ACHN (cell line): ENCODE data around the gene SERPINA1.

Source experiments
- DNase-seq: peaks from one replicate; pipeline ENCODE4 v3.0.0-alpha.2; 2015
- in situ Hi-C: cut with HindIII; loops from 2 replicates; pipeline ENCODE4 v1.10.0; 2017; ENCODE audit warnings: low sequenced_read_pairs, low pct_ligation_motif_present, low pct_unique_long_range_greater_than_20kb

The SERPINA1 gene

DNA sequence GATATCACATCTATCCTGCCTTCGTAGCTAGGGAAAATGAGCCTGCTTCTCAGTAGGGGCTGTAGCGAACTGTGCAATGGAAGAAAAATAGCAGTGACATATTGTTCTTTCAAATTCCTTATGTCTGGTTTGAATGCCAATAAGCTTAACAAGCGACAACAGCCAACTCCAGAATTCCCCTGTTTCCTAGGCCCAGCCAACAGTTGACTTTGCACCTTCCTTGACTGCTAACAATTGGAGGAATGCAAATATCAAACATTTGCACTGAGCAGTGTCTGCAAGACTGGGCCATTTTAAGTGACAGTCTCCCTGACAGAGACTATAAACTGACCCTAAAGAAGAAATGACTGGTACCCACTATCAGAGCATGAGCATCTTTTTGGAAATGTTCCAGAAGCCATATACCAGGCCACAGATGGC lies 12.0 kb upstream of the SERPINA1 start:
- in situ Hi-C loops: no loop called here
- DNase-seq: no peak

DNA sequence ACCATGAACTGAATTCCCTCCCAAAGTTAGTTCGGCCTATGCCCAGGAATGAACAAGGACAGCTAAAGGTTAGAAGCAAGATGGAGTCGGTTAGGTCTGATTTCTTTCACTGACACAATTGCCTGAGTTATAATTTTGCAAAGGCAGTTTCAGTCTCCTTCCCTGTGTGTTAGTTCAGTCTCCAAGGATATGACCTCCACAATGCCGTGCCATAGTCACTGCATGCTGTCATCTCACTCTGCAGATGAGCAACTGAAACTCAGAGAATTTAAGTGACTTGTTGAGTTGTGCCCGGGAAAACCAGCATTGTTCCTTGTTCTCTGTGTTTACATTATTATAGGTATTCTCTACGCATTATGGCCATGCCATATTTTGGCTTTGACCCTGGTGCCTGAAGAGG lies 10.1 kb upstream of the SERPINA1 start:
- in situ Hi-C loops: no loop called here
- no peak for DNase-seq

DNA sequence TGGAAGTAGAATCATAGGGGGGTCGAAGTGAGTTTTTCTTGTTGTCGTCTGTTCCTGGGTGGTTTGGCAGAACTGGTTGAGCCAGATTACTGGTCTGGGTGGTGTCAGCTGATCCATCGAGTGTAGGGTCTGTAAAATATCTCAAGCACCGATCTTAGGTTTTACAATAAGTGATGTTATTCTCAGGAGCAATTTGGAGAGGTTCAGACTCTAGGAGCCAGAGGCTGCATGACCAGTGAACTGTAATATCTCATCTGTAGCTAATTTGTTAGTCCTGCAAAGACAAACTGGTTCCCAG lies 9.7 kb upstream of the SERPINA1 start:
- no peak for DNase-seq
- in situ Hi-C loops: no loop called here

DNA sequence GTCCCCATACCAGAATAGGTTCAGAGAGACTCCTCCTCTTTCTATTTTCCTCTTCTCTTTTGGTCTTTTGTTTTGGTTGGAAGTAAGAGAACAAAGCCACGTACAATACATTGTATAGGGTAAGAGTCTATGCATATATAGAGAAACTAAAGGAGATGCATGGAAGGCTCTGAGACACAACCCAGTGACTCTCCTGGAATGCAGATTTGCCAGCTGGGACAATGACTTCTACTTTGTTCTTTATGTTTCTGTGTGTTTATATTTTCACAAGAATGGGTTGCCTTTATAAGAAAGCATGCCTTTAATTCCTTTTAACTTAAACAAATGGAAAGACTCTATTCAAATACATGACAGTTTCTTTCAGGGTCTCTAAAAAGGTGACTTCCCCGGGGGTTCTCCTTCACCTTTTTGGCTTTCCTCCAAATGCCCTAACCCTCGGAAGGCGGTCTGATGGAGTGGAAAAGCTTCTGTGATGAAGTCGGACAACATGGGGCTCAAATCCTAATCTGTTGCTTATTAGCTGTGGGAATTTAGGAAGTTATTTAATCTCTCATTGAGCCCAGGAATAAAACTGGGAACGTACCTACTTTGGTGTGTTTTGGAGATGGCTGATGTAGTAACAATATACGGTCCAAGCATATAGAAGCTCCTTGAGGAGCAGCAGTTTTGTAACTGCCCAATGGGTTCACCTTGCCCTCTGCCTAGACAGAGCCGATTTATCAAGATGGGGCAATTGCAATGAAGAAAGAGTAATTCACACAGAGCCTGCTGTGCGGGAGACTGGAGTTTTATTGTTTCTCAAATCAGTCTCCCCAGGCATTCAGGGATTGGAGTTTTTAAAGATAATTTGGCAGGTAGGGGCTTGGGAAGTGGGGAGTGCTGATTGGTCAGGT lies 9.1 kb upstream of the SERPINA1 start:
- in situ Hi-C loops: no loop called here
- DNase-seq: no peak

DNA sequence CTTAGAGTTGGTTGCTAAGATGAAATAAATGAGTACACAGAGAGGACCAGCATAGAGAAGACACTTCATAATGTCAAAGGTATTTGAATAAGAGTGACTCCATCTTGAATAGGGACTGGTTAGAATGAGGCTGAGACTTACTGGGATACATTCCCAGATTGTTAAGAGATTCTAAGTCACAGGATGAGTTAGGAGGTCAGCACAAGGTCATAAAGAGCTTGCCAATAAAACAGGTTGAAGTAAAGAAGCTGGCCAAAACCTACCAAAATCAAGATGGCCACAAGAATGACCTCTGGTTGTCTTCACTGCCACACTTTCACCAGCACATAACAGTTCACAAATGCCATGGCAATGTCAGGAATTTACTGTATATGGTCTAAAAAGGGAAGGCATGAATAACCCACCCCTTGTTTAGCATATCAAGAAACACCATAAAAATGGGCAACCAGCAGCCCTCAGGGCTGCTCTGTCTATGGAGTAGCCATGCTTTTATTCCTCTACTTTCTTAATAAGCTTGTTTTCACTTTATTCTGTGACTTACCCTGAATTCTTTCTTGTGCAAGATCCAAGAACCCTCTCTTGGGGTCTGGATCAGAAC lies 8.3 kb upstream of the SERPINA1 start:
- DNase-seq: no peak
- in situ Hi-C loops: no loop called here

DNA sequence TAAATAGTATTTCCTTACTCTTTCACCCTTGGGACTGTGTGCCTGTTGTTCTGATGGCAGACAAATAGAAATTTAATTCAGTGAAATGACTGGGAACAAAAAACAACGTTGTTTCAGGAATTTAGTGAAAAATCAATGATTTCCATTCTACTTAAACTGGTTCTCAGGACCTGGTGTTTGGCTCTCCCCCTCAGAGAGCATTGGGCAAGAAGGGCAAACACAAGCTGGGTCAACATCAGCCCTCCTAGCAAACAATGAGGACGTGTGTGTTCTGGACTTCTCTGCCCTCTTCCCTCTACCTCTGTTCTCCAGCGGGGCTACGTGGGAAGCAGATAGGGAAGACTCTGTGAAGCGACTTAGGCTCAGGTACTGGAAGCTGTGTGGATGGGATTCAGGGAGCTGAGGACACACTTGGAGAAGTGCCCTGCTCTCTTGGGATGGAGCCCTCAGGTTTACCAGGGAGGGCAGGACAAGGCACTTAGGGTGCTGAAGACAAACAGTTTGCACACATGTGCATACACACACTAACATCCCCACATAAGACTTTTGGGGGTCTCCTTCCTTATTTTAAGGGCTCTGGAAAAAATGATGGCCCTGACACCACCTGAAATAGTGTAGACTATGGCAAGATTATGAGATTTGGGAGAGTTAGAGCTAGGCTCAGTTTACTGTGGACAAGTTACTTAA lies 7.6 kb upstream of the SERPINA1 start:
- in situ Hi-C loops: no loop called here
- DNase-seq: no peak

DNA sequence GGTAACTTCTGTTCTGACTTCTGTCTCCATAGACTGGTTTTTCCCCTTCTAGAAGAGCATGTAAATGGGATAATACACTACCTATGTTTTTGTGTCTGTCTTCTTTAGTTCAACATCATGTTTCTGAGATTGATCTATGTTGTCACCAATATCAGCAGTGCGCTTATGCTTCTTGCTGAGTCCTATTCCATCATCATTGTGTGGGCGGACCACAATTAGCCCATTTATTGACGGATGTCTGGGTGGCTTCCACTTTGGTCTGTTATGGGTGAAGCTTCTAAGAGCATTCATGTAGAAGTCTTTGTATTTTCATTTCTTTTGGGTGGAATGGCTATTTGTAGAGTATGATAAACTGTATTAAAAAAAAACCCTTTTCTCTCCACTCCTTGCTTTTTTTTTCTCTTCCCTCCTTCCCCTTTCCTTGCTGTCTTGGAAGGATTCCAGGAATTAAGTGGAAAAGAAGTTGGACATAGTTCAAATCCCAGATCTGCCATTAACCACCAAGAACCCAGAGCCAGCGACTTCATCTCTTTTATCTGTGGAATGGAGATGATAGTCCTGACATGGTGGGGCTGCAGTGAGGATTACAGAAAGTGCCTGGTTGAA lies 7.0 kb upstream of the SERPINA1 start:
- in situ Hi-C loops: no loop called here
- DNase-seq: no peak

DNA sequence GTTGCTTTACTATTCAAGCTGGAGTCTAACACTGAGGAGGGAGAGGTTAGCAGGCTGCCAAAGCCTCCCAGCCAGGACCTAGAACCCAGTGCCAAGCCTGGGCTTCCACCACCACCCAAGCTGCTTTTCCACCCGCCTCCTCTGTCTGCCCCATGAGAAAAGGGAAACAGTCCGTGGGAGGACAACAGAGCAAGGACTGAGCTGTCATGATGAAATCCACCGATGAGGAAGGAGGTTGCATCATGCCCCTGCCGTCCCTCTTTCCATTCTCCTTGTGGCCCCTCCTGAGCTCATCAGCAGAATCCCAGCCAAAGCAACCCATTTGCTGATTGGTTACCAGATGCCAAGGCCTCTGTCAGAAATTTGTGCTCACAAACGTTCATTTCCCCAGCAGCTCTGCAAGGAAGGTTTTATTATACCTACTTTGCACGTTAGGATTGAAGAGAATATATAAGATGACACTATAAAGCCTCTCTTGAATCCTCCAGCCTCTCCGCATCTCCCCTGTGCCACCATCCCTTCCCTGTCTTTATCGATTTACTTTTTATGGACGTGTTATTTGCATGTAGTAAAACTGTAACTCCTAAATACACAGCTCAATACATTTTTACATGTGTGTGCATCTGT lies 6.3 kb upstream of the SERPINA1 start:
- DNase-seq: no peak
- in situ Hi-C loops: no loop called here

DNA sequence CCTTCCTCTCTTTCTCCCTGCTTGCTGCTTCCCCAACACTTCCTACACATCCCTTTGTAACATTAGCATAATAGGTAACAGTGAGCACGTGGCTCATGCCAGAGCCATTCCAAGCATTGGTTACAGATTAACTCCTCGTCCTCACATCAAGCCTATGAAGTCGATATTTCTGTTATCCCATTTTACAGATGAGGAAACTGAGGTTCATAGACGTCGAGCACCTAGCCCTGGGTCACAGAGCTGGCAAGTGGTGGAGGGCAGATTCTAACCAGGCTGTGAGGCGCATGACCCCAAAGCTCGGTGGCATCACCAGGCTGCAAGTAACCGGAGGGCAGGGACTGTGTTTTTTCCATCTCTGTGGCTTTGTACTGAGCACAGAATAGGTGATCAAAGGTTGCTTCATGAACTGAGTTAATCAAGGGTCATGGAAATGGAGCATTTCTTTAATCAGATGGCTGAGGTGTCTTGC lies 5.7 kb upstream of the SERPINA1 start:
- in situ Hi-C loops: no loop called here

DNA sequence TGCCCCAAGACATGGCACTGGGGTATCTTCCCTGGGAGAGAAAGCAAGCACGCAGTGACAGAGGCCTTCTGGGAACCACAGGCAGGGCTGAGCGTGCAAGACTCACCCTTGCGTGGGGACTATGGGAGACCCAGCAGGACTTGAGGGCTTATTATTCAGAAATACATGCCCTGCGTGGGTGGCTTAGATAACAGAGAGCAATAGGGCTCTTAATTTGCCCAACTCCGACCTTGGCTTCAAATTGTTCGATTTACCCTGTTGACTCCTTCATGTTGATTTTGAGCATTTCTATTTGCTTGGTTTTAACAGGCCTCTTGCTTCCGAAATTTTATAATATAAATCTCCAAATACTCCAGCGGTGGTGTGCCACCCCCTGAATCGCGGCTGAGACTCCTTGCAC lies 5.1 kb upstream of the SERPINA1 start:
- in situ Hi-C loops: no loop called here

More for the DNA sequence above, 5.7 kb upstream of the SERPINA1 start:
- no peak for DNase-seq

DNA sequence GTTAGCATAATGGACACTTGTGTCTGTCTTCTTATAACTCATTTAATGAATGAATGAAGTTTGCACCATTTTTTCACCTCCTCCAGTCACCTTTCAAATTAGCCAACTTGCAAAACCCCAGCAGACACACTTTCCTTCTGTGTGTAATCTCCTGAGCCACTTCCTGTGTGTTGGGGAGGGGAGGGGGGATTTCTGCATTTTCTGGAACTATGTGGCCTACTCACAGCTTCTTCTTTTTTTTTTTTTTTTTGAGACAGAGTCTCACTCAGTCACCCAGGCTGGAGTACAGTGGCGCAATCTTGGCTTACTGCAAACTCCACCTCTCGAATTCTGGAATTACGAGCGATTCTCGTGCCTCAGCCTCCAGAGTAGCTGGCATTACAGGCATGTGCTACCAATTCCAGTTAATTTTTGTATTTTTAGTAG lies 4.1 kb upstream of the SERPINA1 start:
- DNase-seq: no peak

More for the DNA sequence above, 5.1 kb upstream of the SERPINA1 start:
- no peak for DNase-seq

DNA sequence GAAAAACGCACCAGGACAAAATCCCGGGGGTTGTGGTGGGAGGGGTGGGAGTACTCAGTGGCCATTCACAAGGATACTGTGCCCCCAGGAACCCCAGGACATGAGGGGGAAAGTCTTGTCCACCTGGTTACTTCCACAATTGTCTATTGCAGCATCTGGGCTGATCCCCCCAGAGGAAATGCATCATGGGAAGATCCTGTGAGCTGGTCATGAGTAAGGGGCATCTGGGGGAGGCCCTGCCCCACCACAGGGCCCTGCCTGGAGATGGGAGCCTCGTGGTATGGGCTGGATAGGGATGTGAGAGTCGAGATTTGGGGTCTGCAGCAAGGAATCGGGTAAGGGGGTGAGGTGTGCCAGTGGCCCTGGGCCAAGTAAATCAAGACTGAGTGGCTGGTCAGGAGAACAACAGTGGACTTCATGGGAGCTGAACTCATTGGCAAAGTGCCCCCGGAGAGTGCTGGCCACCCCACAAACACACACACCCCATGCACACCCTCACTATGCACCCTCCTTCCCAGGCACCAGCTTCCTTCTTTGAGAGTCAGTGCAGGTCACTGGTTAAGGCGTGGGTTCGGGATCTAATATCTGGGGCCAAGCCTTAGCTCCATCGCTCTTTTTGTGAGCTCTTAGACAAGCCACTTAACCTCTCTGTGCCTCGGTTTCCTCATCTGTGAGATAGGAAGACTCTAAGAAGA lies 3.0 kb upstream of the SERPINA1 start:
- in situ Hi-C loops: no loop called here

More for the DNA sequence above, 4.1 kb upstream of the SERPINA1 start:
- in situ Hi-C loops: no loop called here

DNA sequence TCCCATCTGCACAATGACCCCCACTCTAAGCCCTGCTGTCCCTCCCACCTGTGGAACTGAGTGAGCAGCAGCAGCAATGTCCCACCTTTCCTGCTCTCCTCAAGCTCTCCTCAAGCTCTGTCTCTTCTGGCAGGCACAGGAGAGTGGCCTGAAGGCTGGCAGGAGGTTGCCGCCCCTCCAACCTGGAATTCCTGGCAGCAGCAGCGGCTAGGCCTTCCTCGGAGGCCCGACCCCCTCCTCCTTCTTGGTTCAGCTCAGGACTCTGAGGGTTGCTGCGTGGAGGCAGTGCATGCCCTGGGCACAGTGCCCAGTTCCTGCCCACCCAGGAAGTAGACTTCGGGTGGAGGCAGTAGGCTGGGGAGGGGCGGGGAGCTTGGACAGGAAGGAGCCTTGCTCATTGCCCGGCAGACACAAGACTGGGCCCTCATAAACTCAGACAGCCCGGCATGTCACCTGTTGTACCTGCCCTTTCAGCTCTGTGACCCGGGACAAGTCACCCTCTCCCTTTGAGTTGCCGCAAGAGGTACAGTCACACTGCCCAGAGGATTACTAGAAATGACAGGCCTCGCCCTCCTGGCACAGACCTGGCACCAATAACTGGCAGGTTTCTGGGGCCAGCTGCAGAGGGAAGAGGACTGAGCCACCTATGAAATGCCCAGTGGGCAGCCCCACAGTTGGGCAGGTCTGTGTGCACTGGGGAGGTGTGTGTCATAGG lies 2.1 kb upstream of the SERPINA1 start:
- DNase-seq: no peak
- in situ Hi-C loops: no loop called here

More for the DNA sequence above, 3.0 kb upstream of the SERPINA1 start:
- DNase-seq: no peak

DNA sequence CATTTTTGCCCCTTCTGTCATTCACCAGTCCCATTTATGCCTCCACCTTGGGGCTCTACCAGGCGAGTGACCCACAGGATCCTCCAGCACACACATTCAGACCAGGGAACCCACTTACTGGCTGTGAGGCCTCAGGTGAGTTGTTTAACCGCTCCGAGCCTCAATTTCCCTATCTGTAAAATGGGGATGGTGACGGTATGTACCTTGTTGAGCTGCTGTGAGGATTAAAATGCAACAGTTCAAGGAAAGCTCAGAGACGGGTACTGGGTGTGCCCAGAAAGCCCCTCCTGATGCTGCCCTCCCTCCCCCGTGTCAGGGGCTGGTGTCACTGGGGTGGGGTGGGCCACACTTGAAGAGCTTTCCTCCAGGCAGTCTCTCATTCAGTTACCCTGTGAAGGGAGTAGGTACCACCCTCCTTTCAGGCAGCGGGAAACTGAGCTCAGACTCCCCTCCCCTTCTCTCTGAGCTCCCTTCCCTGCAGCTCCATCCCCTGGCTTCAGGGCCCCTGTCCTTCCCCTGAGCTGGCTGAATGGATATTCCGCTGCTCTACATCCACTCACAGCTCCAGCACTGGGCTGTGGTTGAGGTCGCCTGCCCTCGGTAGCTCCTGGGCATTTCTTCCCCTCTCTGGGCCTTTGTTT lies 1.4 kb upstream of the SERPINA1 start:
- in situ Hi-C loops: no loop called here
- DNase-seq: no peak

DNA sequence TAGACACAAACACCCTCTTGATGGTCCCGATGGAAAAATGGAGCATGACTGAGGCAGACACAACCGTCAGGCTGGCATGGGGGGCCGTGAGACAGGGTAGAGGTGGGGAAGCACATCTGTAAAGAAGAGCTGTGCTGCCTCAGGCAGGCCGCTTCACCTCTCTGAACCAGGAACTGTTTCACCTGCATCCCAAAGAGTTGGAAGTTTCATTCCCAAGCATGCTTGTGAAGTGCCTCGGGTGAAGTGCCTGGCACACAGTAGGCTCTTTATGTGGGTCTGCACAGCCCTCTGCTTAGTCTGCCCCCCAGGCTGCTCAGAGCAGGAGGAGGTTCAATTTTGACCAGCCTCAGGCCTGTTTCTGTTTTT lies 685 bp upstream of the SERPINA1 start:
- no peak for DNase-seq
- in situ Hi-C loops: no loop called here

DNA sequence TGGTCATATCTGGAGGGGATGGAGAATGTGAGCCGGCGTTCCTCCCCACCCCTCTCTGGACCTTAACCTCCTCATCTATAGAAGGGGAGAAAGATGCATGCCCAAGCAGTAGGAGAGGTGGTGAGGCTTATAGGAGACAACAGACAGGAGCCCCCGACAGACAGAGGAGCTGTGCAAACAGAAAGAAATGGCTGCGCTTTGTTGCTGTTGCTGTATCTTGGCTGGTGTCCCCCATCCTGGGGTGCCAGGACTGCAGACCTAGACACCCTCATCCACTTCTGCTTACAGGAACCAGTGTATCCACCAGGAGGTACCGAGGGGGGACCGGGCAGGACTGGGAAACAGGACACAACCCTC lies 397 bp downstream of the SERPINA1 start:
- no peak for DNase-seq
- in situ Hi-C loops: no loop called here
